Rectal smooth muscle tissue (tissue), 1 donor: ENCODE results near the gene MCTP1.
"Not testable (repeated sequence)": the region's sequence is repeated elsewhere in the genome, so short reads cannot be mapped to it uniquely, and the experiment has no call there.

Source experiments
- H3K27ac ChIP-seq: one replicate; pipeline ENCODE4 v1.7.0; 2013; ENCODE audit warnings: low read depth, low read length, inconsistent platforms
- H3K27me3 ChIP-seq: one replicate; pipeline ENCODE4 v1.7.0; 2013; ENCODE audit warnings: low read length; ENCODE audit not compliant: control insufficient read depth, insufficient read depth
- H3K36me3 ChIP-seq: one replicate; pipeline ENCODE4 v1.7.0; 2013; ENCODE audit warnings: low read length; ENCODE audit not compliant: control insufficient read depth, insufficient read depth
- H3K4me1 ChIP-seq: one replicate; pipeline ENCODE4 v1.7.0; 2013; ENCODE audit warnings: low read length; ENCODE audit not compliant: control insufficient read depth, insufficient read depth
- H3K4me3 ChIP-seq: one replicate; pipeline ENCODE4 v1.7.0; 2013; ENCODE audit warnings: low read length
- H3K9ac ChIP-seq: one replicate; pipeline ENCODE4 v1.7.0; 2013; ENCODE audit warnings: low read length

The MCTP1 gene

GRCh38 chr5:95217351-95217750 lies 67.5 kb downstream of the MCTP1 start:
- Histone ChIP-seq H3K4me1 (no peaks in the 10 kb centered on the region), H3K4me3 (no peak overlapping the region), H3K27ac (no peak overlapping the region), H3K9ac (no peak overlapping the region), H3K27me3 (no peaks in the 10 kb centered on the region), H3K36me3 (no peaks in the 10 kb centered on the region)

GRCh38 chr5:95216136-95216955 lies 68.5 kb downstream of the MCTP1 start:
- no peaks in the 10 kb centered on the region for H3K4me1 ChIP-seq
- no peak overlapping the region for H3K4me3 ChIP-seq
- H3K27me3 ChIP-seq = no peaks in the 10 kb centered on the region
- no peaks in the 10 kb centered on the region for H3K36me3 ChIP-seq
- H3K9ac ChIP-seq = no peak overlapping the region
- no peak overlapping the region for H3K27ac ChIP-seq

- H3K4me1 ChIP-seq, H3K27me3 ChIP-seq, H3K9ac ChIP-seq, H3K27ac ChIP-seq, H3K4me3 ChIP-seq, H3K36me3 ChIP-seq: not testable (repeated sequence)
Observed at GRCh38 chr5:95207811-95208210, 77.1 kb downstream of the MCTP1 start.

GRCh38 chr5:95194856-95195255 lies 90.0 kb downstream of the MCTP1 start:
- Histone ChIP-seq H3K9ac (no peak overlapping the region), H3K27me3 (no peaks in the 10 kb centered on the region), H3K4me3 (no peak overlapping the region), H3K36me3 (no peaks in the 10 kb centered on the region), H3K27ac (no peak overlapping the region), H3K4me1 (no peaks in the 10 kb centered on the region)

- no peak overlapping the region for H3K4me3 ChIP-seq
- no peaks in the 10 kb centered on the region for H3K36me3 ChIP-seq
- H3K9ac ChIP-seq = no peak overlapping the region
- no peak overlapping the region for H3K27ac ChIP-seq
- H3K27me3 ChIP-seq = no peaks in the 10 kb centered on the region
- H3K4me1 ChIP-seq = no peaks in the 10 kb centered on the region
Observed at GRCh38 chr5:95191330-95191729, 93.6 kb downstream of the MCTP1 start.

- no peaks in the 10 kb centered on the region for H3K27me3 ChIP-seq
- H3K4me1 ChIP-seq = no peaks in the 10 kb centered on the region
- no peak overlapping the region for H3K4me3 ChIP-seq
- H3K36me3 ChIP-seq = no peaks in the 10 kb centered on the region
- H3K27ac ChIP-seq = no peak overlapping the region
- no peak overlapping the region for H3K9ac ChIP-seq
Observed at GRCh38 chr5:95184924-95185323, 100.0 kb downstream of the MCTP1 start.

- Histone ChIP-seq H3K36me3 (no peaks in the 10 kb centered on the region), H3K4me3 (no peak overlapping the region), H3K27ac (no peak overlapping the region), H3K4me1 (no peaks in the 10 kb centered on the region), H3K9ac (no peak overlapping the region), H3K27me3 (no peaks in the 10 kb centered on the region)
Observed at GRCh38 chr5:95181644-95182043, 103.2 kb downstream of the MCTP1 start.

- H3K4me1 ChIP-seq = no peaks in the 10 kb centered on the region
- no peak overlapping the region for H3K9ac ChIP-seq
- H3K27ac ChIP-seq = no peak overlapping the region
- no peaks in the 10 kb centered on the region for H3K27me3 ChIP-seq
- H3K36me3 ChIP-seq = no peaks in the 10 kb centered on the region
- H3K4me3 ChIP-seq = no peak overlapping the region
Observed at GRCh38 chr5:95178046-95178651, 106.7 kb downstream of the MCTP1 start.

GRCh38 chr5:95177456-95177855 lies 107.4 kb downstream of the MCTP1 start:
- Histone ChIP-seq H3K27me3 (no peaks in the 10 kb centered on the region), H3K36me3 (no peaks in the 10 kb centered on the region), H3K4me1 (no peaks in the 10 kb centered on the region), H3K9ac (no peak overlapping the region), H3K4me3 (no peak overlapping the region), H3K27ac (no peak overlapping the region)

- Histone ChIP-seq H3K4me1 (no peaks in the 10 kb centered on the region), H3K27me3 (no peaks in the 10 kb centered on the region), H3K4me3 (no peak overlapping the region), H3K27ac (no peak overlapping the region), H3K36me3 (no peaks in the 10 kb centered on the region), H3K9ac (no peak overlapping the region)
Observed at GRCh38 chr5:95175106-95175505, 109.8 kb downstream of the MCTP1 start.

- H3K27ac ChIP-seq = no peak overlapping the region
- H3K27me3 ChIP-seq = no peaks in the 10 kb centered on the region
- no peaks in the 10 kb centered on the region for H3K4me1 ChIP-seq
- H3K36me3 ChIP-seq = no peaks in the 10 kb centered on the region
- no peak overlapping the region for H3K4me3 ChIP-seq
- H3K9ac ChIP-seq = no peak overlapping the region
Observed at GRCh38 chr5:95172659-95173058, 112.2 kb downstream of the MCTP1 start.

- H3K4me3 ChIP-seq = no peak overlapping the region
- H3K27me3 ChIP-seq = no peaks in the 10 kb centered on the region
- no peaks in the 10 kb centered on the region for H3K4me1 ChIP-seq
- no peak overlapping the region for H3K9ac ChIP-seq
- H3K36me3 ChIP-seq = no peaks in the 10 kb centered on the region
- no peak overlapping the region for H3K27ac ChIP-seq
Observed at GRCh38 chr5:95164861-95165260, 120.0 kb downstream of the MCTP1 start.

GRCh38 chr5:95163079-95163478 lies 121.8 kb downstream of the MCTP1 start:
- H3K4me1 ChIP-seq = no peaks in the 10 kb centered on the region
- H3K27ac ChIP-seq = no peak overlapping the region
- no peak overlapping the region for H3K9ac ChIP-seq

More at GRCh38 chr5:95163079-95163478, 121.8 kb downstream of the MCTP1 start:
- no peaks in the 10 kb centered on the region for H3K36me3 ChIP-seq
- H3K4me3 ChIP-seq = no peak overlapping the region
- no peaks in the 10 kb centered on the region for H3K27me3 ChIP-seq
